Coronary artery (tissue), 2 donors: ENCODE data around the gene MICAL2.

Source experiments
- DNase-seq: peaks from one replicate; pipeline ENCODE4 v3.0.0-alpha.2; 2017; ENCODE audit warnings: low spot score
- H3K27ac ChIP-seq, 2 donors: fragments of 200-600 bp; sonication (generic); one replicate each; pipeline ENCODE4 v1.5.1; 2016 to 2019
- H3K4me3 ChIP-seq: fragments of 200-600 bp; sonication (generic); 2 replicates; pipeline ENCODE4 v1.5.1; 2016; ENCODE audit warnings: mild to moderate bottlenecking, moderate library complexity
- TF ChIP-seq, protein P1 (sequence below): fragments of 200-600 bp; sonication (generic); IDR thresholded peaks from one replicate; pipeline ENCODE4 v1.5.1; 2019; ENCODE audit warnings: antibody characterized with exemption

Gene MICAL2

GRCh38 chr11:12241401-12241800, 131.0 kb downstream of the MICAL2 start:
- H3K27ac ChIP-seq = peak overlapping the region; percentile 59 to 93
- TF ChIP-seq, protein P1, sequence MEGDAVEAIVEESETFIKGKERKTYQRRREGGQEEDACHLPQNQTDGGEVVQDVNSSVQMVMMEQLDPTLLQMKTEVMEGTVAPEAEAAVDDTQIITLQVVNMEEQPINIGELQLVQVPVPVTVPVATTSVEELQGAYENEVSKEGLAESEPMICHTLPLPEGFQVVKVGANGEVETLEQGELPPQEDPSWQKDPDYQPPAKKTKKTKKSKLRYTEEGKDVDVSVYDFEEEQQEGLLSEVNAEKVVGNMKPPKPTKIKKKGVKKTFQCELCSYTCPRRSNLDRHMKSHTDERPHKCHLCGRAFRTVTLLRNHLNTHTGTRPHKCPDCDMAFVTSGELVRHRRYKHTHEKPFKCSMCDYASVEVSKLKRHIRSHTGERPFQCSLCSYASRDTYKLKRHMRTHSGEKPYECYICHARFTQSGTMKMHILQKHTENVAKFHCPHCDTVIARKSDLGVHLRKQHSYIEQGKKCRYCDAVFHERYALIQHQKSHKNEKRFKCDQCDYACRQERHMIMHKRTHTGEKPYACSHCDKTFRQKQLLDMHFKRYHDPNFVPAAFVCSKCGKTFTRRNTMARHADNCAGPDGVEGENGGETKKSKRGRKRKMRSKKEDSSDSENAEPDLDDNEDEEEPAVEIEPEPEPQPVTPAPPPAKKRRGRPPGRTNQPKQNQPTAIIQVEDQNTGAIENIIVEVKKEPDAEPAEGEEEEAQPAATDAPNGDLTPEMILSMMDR = no peak

GRCh38 chr11:12241971-12242672, 131.7 kb downstream of the MICAL2 start:
- H3K27ac ChIP-seq = peak overlapping the region; percentile 59 to 93
- TF ChIP-seq, protein P1 = no peak
- DNase-seq = no peak
- no peak overlapping the region for H3K4me3 ChIP-seq

More at GRCh38 chr11:12241401-12241800, 131.0 kb downstream of the MICAL2 start:
- no peak overlapping the region for H3K4me3 ChIP-seq
- DNase-seq = no peak

DNA sequence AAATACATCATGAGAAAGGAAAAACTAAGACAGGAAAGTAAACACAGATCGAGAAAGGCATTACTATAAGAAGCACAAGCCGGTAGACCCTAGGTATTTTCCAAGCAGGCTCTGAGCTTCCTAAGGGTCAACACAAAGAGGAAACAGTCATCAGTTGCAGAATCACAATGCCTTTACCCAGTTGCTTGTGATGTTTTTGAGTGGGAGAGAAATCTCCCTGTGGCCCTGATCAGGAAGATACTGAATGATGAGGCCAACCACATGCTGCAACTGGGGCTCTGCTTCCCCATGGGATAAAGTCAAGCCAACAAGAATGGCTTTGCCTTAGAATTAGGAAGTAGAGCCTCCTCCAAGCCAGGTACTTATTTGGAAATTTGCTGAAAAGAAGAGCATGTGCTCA, 132.6 kb downstream of the MICAL2 start:
- Histone ChIP-seq H3K27ac (peak overlapping the region; percentile 59 to 93), H3K4me3 (no peak overlapping the region)
- no peak for DNase-seq
- TF ChIP-seq, protein P1 = no peak

DNA sequence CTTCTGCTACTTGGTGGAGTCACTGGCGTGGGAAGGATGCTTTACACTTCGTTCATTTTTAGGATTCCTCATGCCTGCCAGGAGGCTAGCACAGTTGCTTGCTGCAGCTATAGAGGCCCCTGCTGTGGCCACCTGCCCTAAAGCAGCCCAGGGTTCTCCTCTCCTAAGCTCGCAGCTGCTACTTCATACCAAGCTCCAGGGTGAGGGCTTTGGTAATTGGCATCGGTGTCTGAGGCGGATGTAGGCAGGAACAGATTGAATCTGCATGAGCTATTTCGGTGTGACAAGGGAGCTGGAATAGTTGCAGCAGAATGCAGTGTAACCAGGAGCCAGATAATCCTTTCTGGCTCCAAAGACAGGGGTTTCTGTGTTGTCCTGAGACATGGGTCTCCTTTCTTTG, 133.1 kb downstream of the MICAL2 start:
- no peak for DNase-seq
- TF ChIP-seq, protein P1 = no peak
- Histone ChIP-seq H3K4me3 (no peak overlapping the region), H3K27ac (peak overlapping the region; percentile 59 to 93)

GRCh38 chr11:12243911-12244550, 133.6 kb downstream of the MICAL2 start:
- TF ChIP-seq, protein P1 = no peak
- H3K27ac ChIP-seq = peak overlapping the region; percentile 53 to 93
- DNase-seq = no peak
- no peak overlapping the region for H3K4me3 ChIP-seq

- Histone ChIP-seq H3K27ac (peak overlapping the region; percentile 53 to 93), H3K4me3 (no peak overlapping the region)
- TF ChIP-seq, protein P1 = no peak
- DNase-seq = no peak
These were observed 134.7 kb downstream of the MICAL2 start for GRCh38 chr11:12245091-12245490.
